HG03196 (cell line): ENCODE measurements around the gene RPS5.
A peak's percentile ranks its signal among the peaks of the same experiment; 100 is the strongest.

ENCODE experiments used
- ATAC-seq: cut with Tn5 transposase; IDR thresholded peaks from one replicate; pipeline ENCODE4 v1.9.1; 2021; ENCODE audit not compliant: unreplicated experiment

Gene RPS5

DNA sequence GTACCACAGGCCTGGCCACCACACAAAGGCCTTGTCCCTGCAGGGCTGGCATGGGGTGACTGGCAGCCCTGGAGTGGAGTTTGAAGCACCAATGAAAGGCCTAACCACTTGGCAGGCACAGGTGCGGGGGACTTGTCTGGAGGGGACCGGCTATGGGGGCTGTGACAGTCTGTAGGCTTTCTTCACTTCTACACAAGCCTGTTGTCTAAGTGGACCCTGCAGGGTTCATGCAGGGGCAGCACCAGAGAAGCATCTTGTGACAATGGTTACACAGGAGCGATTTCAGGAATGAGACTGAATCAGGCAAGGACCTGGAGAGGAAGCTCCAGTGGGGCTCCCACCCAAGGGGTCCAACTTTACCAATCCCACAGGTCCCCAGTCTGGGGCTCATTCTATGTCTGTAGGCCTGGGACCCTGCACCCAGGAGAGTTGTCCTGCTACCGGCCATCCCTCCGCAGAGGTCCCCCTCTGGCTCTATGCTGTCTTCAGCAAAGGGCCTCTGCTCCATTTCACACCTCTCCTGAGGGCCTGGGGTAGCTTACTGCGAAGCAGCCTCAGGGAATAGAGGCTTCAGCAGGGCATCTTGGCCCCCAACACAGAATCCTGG lies 4.0 kb upstream of the RPS5 start:
- no peak for ATAC-seq

- ATAC-seq, result no peak
Observed at GRCh38 chr19:58385313-58385890, 1.7 kb upstream of the RPS5 start.

GRCh38 chr19:58385891-58386575 lies 1.0 kb upstream of the RPS5 start:
- no peak for ATAC-seq

DNA sequence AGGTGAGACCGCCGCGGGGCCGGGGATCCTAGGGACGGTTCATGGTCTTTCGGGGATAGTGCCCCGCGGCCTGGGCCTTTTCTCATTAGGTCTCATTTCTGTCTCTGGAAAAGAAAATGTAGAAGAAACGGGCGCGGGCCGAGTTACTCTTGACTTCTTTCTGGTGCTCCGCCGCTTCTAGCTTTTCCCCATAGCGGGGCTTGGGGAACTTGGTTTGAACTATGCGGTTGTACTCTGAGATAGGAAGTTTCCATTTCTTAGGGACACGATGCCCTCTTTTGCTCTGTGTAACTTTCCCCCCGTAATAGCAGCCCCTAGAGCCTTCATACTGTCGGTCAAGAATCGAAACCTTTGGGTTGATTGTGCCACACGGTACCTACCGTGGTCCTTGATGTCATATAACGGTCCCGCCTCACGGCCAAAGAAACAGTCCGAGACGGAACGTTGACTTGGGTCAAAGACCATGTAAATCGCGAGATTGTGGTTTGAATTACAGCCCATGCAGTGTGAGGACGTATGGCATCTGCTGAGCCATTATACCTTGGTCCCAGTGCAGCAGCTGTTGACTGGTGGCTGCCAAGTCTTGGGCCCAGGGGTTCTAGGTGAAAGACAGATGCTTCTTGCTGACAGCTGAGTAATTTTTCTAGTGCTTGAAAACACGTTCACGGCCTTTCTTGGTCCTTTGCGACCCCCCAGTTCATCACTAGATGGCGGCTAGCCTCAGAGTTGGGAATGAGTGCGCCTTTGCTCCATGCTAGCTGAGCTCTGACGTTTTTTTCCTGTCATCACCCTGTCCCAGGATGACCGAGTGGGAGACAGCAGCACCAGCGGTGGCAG lies 487 bp downstream of the RPS5 start:
- ATAC-seq, result no peak

- no peak for ATAC-seq
Observed at GRCh38 chr19:58388175-58388526, 1.1 kb downstream of the RPS5 start.

DNA sequence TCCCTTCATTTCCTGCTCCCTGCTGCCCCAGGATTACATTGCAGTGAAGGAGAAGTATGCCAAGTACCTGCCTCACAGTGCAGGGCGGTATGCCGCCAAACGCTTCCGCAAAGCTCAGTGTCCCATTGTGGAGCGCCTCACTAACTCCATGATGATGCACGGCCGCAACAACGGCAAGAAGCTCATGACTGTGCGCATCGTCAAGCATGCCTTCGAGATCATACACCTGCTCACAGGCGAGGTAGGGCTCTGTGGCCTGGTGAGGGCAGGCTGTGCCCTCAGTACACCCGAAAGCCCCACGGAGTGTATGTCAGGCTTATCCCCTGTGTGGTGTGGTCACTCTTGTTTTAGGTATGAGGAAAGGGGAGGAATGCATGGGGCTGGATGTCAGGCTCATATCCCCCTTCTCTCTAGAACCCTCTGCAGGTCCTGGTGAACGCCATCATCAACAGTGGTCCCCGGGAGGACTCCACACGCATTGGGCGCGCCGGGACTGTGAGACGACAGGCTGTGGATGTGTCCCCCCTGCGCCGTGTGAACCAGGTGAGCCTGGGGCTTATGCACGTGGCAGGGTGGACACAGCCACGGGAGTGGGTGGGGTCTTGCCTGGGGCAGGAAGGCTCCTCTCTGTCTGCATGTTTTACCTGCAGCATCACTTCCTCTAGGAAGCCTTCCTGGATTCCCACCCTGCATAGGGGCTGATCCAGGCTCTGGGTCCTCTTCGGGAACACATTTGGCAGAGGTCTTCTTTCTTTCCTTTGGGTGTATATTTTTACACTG lies 6.1 kb downstream of the RPS5 start:
- no peak for ATAC-seq

GRCh38 chr19:58393725-58394033 lies 6.6 kb downstream of the RPS5 start:
- ATAC-seq, result no peak

GRCh38 chr19:58394821-58395219 lies 7.8 kb downstream of the RPS5 start:
- no peak for ATAC-seq

GRCh38 chr19:58395220-58395978 lies 8.3 kb downstream of the RPS5 start, which contains the start of gene RNF225:
RNF225 (plus strand) TSS chr19:58395656; CDS start chr19:58396090, 434 bp downstream.
- no peak for ATAC-seq

DNA sequence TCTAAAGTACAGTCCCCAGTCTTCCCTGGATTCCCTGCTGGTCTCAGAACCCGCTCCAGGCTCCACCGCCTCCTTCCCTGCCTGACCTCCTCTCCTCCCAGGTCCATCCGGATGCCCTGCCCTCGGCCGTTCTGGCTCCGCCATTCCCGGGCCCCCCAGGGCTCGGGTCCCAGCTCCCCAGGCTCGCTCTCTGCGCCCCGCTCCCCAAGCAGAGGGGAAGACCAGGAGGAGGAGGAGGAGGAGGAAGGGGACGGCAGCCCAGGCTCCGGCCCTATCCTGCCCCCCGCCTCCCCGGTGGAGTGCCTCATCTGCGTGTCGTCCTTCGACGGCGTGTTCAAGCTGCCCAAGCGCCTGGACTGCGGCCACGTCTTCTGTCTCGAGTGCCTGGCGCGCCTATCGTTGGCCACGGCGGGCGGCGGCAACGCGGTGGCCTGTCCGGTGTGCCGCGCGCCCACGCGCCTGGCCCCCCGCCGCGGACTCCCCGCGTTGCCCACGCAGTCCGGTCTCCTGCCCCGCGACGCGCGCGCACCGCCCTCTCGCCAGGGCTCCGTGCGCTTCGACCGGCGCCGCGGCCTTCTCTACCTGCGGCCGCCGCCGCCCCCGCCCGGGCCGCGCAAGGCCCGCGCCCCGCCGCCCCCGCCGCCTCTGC lies 9.0 kb downstream of the RPS5 start:
- ATAC-seq, result no peak

- ATAC-seq, result no peak
Observed at GRCh38 chr19:58396691-58397532, 9.8 kb downstream of the RPS5 start.

DNA sequence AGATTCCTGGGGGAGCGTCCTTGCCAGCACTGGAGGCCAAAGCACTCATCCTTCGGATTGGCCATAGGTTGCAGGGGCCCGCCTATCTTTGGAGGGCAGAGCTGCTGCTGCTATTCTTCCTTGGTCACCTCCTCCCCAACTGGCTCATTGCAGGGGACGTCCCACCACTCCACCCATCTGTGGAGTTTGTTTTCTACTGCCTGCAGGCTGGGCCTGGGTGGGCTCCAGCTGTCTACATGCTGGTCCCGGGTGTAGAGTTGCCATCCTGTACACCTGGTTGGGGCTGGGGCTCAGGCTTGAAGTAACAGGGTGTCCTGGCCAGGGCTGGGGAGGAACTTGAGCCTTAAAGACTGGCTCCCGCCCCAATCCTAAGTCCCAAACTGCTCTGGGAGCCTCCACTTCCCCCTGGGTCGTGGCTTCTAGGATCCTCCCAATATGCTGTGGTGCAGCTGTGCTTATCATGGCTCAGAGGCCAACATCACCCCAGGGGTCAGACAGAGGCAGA lies 10.5 kb downstream of the RPS5 start:
- ATAC-seq, result no peak

- no peak for ATAC-seq
Observed at GRCh38 chr19:58398087-58398486, 11.0 kb downstream of the RPS5 start.

GRCh38 chr19:58398545-58398944 lies 11.5 kb downstream of the RPS5 start:
- ATAC-seq, result no peak

- no peak for ATAC-seq
Observed at GRCh38 chr19:58399903-58400302, 12.8 kb downstream of the RPS5 start.

- ATAC-seq, result no peak
Observed at GRCh38 chr19:58400316-58400915, 13.3 kb downstream of the RPS5 start.

- ATAC-seq, result peak; percentile 97
Observed at GRCh38 chr19:58400916-58401839, 14.1 kb downstream of the RPS5 start.
